ENCODE measurements around the gene ZDHHC17.
A peak's percentile ranks its signal among the peaks of the same experiment; 100 is the strongest.
"Not testable (repeated sequence)": the region's sequence is repeated elsewhere in the genome, so short reads cannot be mapped to it uniquely, and the experiment has no call there.

ZDHHC17 gene

DNA sequence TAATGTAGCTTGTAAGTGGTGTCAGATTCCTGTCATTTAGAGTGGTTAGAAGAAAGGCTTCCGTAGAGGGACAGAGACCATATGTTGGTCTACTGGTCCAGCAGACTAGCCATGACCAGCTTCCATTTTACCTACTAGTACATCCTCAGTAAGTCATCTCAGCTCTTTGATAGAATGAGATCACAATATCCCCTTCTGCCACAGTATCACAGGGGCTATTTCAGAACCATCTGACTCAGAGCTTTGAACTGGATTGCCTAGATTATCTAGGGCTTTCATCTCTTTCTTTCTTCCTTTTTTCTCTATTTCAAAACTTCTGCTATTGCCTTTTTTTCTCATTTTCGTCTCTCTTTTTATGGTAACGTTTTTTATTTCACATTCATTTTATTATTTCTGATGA is 4.7 kb downstream of the ZDHHC17 start:
- DNase-seq = no peak

DNA sequence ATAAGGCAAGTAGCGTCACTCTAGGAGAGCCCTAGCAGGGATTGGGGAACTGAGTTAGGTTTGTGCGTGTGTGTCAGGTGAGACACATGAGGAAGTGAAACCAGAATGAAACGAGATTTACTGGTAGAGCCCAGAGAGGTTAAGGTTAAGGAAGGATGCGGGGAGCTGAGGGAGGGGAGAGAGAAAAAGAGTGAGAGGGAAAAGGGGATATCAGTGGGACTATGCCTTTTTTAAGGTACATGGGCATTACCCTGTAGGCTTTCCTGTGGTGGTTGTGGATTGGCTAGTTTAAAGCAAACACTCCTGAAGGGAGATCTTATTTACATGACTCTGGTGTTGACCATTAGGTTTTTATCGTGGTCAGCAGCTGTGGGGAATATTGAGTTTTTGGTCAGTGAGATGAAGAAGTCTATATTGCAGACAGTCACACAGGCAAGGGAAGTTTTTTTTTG is 13.9 kb downstream of the ZDHHC17 start:
- no peak for DNase-seq

DNA sequence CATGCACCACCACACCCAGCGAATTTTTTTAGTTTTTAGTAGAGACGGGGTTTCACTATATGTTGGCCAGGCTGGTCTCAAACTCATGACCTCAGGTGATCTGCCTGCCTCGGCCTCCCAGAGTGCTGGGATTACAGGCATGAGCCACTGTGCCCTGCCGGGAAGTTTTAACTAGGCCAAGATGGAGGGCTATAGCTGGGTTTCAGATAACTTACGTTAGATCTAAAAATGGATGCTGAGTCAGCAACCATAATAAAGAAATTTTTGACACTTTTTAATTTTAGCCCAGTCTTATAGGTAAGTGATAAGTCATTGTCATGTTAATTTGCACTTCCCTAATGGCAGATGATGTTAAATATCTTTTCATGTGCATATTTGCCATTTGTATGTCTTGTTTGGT is 14.4 kb downstream of the ZDHHC17 start:
- DNase-seq = no peak

DNA sequence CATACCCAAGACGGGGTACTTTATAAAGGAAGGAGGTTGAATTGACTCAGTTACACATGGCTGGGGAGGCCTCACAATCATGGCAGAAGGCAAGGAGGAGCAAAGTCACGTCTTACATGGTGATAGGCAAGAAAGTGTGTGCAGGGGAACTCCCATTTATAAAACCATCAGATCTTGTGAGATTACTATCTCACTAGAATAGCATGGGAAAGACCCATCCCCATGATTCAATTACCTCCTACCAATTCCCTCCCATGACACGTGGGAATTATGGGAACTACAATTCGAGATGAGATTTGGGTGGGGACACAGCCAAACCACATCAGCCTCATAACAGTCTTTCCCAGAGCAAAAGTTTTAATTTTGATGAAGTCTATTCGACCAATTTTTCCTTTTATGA is 15.4 kb downstream of the ZDHHC17 start:
- DNase-seq = not testable (repeated sequence)

DNA sequence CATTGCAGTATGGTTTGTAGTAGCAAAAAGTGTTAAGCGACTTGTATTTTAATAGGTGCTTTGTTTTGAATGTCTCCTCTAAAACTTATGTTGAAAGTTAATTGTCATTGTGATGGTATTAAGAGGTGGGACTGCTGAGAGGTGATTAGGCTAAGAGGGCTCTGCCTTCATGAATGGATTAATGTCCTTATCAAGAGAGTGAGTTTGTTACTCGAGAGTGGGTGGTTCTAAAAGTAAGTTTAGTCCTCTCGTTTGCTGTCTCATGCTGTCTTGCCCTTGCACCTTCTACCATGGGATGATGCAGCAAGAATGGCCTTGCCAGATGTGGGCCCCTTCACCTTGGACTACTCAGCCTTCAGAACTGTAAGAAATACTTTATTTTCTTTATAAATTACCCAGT is 17.4 kb downstream of the ZDHHC17 start:
- no peak for DNase-seq

DNA sequence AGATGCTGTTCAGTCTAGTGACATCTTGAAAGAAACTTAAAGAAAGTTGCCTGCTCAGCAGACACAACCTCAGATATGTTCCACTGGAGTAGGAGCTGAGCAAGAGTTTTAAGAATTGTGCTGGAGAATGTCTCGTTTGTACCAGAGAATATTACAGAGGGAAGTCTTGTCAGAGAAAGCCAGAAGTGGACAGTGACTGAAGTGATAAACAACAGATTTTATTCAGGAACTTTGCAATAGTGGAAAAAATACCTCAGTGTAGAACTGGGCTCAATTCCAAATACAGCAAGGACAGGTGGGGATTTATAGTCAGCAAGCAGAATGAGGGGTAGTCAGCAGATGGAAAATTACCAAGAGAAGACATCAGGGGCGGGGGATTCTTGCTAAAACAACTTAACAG is 18.6 kb downstream of the ZDHHC17 start:
- DNase-seq = peak in 1 of 2 experiments; percentile 7

DNA sequence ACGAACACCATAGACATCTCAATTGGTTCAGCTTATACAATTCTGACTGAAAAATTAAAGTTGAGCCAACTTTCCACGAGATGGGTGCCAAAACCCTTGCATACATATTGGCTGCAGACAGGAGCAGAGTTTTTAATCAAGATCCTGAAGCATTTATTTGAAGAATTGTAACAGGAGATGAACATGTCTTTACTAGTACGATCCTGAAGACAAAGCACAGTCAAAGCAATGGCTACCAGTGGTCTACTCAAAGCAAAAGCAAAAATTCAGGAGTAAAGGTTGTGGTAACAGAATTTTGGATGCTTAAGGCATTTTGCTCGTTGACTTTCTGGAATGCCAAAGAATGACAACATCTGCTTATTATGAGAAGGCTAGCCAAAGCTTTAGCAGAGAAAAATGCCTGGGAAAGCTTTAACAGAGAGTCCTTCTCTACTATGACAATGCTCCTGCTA is 20.7 kb downstream of the ZDHHC17 start:
- peak; percentile 40 to 57 for DNase-seq

DNA sequence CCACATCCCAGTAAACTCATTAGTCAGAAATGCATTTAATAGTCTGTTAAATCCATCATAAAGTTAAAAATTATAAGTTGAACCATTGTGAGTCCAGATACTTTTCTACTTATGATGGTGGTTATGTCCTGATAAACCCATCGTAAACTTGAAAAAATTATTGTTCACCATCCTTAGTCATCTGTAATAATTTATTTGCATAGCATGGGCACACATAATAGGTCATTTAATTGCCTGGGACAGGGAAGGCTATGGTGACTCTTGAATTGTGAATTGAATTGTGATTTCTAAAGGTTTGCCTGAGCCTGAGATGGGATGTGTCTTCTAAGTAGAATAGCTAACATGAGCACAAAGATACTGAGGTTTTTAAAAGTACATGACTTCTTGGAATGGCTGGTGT is 21.5 kb downstream of the ZDHHC17 start:
- DNase-seq = no peak

DNA sequence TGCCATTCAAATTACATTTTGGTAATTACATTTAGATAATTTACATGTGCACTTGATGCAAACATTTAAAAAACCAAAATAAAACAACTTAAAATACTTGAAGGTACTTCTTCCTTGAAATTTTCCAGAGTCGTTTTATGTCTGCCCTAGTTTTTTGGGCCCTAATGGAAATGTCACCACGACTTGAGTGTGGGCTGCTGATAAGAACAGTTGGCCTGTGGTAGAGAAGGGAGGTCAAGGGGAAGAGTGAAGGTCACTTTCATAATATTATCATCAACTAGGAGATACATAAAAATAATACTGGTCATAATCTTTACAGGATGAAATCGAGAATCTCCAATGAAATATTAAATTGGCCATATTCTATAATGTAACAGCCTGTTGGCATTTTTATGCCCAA is 23.1 kb downstream of the ZDHHC17 start:
- no peak for DNase-seq

DNA sequence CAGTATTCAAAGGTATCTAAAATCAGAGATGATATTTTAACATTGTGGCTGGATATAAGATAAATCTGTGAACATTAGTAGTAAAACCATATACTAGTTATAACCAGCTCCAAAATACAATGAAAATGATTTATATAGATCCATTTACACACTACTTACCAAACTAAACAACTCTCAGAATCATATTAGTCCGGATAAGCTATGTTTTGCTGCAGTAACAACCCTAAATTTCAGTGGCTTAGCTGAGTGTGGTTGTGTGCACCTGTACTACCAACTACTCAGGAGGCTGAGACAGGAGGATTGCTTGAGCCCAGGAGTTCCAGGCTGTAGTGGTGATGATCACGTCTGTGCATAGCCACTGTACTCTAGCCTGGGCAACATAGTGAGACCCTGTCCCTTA is 23.8 kb downstream of the ZDHHC17 start:
- DNase-seq = no peak

DNA sequence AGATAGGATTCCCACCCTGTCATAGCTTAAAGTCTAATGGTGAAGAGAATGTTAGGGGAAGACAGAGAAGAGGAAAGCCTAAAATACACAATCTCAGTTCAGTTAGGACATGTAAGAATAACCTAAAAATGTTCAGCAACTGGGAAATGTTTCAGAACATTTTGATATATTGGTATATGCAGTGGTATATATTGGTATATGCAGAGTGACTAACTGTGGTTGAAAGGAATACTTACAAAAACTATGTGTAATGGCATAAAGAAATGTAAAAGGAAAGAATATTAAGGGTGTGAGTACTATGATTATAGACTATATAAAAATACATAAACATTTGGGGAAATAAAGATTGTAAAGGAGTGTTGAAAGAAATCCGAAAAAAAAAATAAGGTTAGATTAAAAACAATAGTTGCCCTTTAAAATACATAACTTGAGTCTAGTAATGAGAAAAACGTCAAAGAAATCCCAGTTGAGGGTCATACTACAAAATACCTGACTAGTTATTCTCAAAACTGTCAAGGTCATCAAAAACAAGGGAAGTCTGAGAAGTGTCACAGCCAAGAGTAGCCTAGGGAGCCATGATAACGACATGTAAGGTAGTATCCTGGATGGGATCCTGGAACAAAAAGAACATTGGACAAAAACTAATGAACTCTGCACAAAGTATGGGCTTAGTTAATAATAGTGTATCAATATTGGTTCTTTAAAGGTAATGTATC is 25.6 kb downstream of the ZDHHC17 start:
- DNase-seq = no peak

DNA sequence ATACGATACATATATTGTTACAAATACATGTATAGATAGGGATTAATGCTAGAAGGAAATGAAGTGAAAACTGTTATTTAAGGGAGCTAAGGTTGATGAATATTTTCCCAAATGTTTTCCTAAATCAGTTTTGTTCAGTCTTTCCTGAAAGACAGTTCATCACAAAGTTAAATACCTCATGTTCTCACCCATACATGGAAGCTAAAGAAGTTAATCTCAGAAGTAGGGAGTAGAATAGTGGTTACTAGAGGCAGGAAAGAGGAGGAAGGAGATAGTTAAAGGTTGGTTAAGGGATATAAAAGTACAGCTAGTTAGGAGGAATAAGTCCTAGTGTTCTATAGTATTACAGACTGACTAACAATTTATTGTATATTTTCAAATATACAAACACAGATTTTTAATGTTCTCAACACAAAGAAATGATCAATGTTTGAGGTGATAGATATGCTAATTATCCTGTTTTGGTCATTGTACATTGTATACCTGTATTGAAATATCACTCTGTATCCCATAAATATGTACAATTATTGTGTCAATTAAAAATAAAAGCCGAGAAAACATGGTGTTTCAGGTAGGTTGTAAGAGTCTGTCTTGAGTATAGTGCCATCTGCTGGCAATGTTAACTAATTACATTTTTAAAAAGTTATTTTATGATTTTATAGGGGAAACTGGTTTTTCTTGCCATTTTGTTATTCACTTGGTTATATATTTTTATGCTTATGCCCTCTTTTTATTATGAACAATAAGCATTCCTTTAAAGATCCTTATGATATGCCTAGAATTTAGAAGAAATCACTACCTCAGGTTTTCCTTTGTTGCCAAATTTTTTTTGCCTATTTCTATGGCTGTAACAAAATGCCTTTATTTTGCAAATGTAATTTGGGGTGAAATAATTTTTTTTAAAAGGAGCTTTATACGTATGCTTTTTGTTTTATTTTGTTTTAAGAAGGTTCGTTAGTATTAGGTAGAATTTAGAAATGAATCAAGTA is 26.9 kb downstream of the ZDHHC17 start:
- peak in 1 of 2 experiments; percentile 51 for DNase-seq

DNA sequence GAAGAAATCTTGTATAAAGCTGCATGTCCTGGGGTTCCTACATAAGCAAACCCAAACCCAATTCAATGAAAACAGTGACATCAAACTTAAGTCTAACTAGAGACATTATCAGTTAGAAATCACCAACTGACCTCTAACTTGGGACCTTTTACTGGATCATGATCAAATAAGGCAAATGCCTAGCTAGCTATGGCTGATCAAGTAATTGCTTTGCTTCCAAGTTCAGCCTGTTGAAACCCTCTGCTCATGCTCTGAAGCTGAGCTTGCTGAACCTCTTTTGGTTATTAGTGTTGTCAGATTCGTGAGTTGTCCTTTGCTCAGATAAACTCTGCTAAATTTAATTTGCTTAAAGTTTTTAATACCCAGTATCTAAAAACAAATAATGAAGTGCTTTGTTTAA is 28.9 kb downstream of the ZDHHC17 start:
- no peak for DNase-seq

DNA sequence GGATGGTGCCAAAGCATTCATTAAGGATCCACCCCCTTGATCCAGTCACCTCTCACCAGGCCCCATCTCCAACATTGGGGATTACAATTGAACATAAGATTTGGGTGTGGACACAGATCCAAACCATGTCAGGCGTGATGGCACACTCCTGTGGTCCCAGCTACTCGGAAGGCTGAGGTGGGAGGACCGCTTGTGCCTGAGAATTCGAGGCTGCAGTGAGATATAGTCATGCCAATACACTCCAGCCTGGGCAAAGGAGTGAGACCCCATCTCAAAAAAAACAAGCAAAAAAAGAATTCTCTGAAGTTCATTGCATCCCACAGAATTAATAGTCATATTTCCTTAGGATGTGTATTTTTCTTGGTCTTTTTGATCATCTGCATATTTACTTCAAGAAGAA is 34.9 kb downstream of the ZDHHC17 start:
- DNase-seq = no peak

DNA sequence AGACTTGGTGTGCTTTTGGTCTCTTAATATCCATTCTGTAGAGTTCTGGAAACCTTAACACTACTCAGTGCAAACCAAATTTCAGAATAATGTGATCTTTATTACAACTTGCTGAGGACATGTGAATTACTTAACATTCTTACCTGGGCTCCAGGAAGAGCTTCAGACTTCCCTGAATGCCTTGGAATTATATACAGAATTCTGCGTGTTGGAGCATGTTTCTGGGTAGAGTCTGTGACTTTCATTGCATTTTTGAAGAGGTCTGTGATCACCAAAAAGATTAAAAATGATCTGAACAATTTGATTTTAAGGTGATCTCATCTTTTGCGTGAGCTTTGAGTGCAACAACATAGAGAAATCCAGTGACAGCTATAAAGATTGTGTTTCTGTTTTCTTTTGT is 35.4 kb downstream of the ZDHHC17 start:
- DNase-seq = no peak

DNA sequence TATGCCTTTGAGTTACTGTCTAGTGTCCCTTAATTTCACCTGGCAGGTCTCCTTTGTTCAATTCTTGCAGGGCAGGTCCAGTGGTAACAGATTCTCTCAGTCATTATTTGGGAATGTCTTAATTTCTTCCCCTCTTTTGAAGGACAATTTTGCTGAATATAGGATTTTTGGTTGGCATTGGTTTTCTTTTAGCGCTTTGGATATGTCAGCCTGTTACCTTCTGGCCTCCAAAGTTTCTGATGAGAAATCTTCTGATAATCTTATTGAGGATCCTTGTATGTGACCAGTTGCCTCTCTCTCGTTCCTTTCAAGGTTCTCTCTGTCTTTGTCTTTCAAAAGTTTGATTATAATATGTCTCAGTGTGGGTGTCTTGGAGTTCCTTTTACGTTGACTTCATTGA is 38.1 kb downstream of the ZDHHC17 start:
- no peak for DNase-seq

DNA sequence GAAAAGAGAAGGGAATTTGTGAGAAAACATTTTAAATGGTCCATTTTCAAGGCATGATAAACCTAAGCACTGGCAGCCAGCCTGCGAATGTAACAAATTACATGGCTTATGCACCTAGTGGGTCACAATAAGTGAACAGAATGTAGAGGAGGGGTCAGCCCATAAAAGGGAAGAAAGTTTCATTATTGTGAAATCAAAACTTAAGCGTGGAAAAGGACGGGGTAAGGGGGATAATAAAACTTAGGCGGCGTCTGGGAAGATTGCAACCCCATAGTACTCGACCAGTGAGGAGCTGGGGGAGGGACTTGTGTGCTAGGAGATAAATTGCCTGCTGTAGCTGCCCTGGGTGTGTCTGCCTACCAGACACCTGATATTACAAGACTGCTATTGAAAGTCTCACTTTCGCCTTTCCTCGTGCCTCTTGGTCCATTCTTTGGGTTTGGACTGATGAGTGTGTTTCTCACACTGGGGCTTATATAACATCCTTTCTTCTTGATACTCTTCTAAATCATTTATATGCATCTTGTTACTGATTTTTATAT is 40.6 kb downstream of the ZDHHC17 start:
- DNase-seq = no peak

DNA sequence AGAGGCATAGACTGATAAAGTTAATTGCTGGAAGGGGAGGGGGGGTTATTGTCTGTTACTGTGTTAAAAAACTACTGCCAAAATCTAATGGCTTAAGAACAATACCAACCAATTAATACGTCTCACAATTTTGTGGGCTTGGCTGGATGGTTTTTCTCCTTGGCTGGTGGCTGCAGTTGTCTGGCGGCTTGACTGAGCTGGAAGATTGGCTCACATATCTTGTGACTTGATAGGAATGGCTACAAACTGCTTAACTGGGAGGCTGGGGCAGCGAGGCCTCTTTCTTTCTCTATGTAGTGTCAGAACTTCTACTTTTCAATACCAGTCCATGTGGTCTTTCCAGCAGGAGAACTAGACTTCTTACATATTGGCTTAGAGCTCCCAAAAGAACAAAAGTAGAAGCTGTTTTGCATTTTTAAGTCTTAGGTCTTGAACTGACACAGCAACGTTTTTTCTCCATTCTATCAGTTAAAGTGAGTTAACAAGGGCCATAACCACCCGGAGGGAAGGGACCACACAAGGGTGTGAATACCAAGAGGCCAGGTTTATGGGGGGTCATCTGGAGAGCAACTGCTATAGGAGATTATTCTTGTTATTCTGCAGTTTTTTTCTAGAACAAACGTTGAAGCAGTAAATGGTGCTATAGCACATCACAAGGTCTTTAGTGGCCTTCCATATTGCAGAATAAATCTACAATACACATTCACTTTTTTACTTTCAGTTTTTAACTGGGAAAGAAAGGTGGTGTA is 46.9 kb downstream of the ZDHHC17 start:
- DNase-seq = peak in 1 of 2 experiments; percentile 3

DNA sequence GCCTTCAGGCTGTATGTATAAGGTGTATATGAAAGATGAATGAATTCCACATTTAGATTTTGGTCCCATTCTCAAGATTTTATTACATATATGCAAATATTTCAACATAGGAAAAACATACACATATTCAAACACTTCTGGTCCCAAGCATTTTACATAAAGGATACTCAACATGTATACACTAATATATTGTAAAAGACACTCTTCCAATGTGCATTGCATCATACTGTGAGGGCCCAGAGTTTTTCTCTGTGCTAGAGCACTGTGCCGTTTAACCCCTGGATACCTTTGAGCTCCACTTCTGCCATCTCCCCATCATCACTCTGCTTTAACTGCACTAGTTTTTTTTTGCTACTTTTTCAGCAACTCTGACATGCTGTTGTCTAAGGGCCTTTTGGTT is 48.1 kb downstream of the ZDHHC17 start:
- no peak for DNase-seq

DNA sequence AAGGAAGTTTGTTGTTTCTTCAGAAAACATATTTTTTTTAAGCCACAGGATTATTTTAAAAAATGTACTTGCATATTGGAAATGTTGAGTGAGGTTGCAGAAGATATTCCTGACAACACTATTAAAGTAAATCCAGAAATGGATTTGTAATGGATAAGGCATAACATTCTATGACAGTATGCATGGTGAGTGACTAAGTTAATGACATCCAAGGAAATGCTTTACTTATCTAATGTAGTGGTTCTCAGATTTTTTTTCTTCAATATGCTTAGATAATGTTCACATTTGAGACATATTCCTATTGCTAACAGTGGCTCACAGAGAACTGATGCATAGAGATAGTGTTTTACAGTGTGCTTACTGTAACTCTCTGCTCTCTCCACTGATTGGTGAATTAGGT is 49.4 kb downstream of the ZDHHC17 start:
- DNase-seq = no peak

DNA sequence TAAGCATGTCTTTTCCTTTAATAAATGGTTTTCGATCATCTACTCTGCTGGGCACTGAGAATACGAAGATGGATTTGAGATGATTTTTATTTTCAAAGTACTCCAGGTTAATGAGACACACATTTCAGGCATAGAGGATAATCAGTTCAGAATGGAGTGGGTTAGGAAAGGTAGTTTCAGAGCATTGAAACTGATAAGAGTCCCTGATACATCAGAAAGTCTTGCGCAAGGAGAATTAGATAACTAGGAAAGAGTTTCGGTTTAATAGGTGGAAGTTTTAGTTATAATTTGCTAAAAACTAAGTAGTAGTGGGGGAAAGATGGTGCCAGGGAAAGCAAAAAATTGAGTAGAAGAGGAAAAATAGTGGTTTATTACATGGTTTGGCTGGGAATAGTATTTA is 50.1 kb downstream of the ZDHHC17 start:
- no peak for DNase-seq

DNA sequence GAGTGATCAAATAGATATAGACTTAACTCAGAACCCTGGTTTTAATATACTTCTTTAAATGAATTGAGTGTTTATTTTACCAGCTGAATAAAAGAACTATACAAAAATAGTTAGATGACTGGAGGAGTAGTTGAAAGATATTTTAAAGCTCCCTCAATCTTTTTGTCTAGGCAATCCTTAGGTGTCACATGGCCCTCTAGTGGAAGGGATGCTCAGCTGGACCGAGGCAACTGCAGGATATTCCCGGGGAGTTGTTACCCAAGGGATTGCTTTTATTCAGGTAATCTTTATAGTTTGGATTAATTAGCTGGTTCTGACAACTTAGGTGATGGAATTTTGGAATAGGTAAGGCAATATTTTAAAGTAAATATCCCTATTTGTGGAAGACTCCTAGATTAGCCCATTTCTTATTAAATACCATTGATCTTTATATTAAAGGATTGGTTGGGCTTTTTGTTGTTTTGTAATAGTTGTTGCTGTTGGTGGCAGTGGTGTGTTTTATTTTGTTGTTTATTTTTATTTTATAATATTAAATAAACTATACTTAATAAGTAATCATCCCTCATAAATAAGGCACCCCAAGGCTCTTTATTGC is 57.1 kb downstream of the ZDHHC17 start:
- peak in 1 of 2 experiments; percentile 24 for DNase-seq

All from NCI-H446 (cell line).